IMR-90 (cell line): Measurements from ENCODE around the gene EBI3. TPM values are rescaled to one million over a fixed set of nuclear protein-coding genes. Genes with fewer than 3 reads are reported as not detected.
"Not testable (repeated sequence)": the region's sequence is repeated elsewhere in the genome, so short reads cannot be mapped to it uniquely, and the experiment has no call there.

Experiments used
- ATAC-seq: fragments of 200-7000 bp; cut with Tn5 transposase; 2 replicates; pipeline ENCODE4 v1.9.1; 2020; ENCODE audit warnings: low read depth, mild to moderate bottlenecking, moderate library complexity
- BruUV-seq: library from RNA; stranded (reverse); fragments of 400-500 nt; replicated peaks from 2 replicates; lab custom pipeline; 2021; lab: Mats Ljungman, UMichigan
- CTCF ChIA-PET: fragments of 300-600 bp; formaldehyde crosslinking; extraction: SDS; loops from one replicate; lab custom pipeline; 2021; ENCODE audit warnings: antibody characterized with exemption; lab: Yijun Ruan, JAX
- POLR2A ChIA-PET: fragments of 300-600 bp; sonication (Branson Sonifier 250); formaldehyde crosslinking; loops from one replicate; lab custom pipeline; 2022; ENCODE audit warnings: antibody characterized with exemption; ENCODE audit not compliant: unreplicated experiment; lab: Charles Lee
- DNase-seq: peaks from one replicate; pipeline ENCODE4 v3.0.0; 2013
- H2AFZ ChIP-seq: replicated peaks from 2 replicates; pipeline ENCODE3; 2013; ENCODE audit warnings: low read length, mild to moderate bottlenecking; ENCODE audit not compliant: poor library complexity
- H2AK5ac ChIP-seq: 2 replicates; pipeline ENCODE4 v1.6.1; 2013; ENCODE audit warnings: low read depth, low read length, inconsistent platforms
- H2AK9ac ChIP-seq: replicated peaks from 2 replicates; pipeline ENCODE3; 2013; ENCODE audit warnings: mild to moderate bottlenecking, low read depth, low read length, moderate library complexity; ENCODE audit not compliant: poor library complexity
- H2BK120ac ChIP-seq: 2 replicates; pipeline ENCODE4 v1.6.1; 2013; ENCODE audit warnings: low read depth, low read length, inconsistent platforms
- H2BK15ac ChIP-seq: 3 replicates; pipeline ENCODE4 v1.6.1; 2013; ENCODE audit warnings: low read depth, low read length, inconsistent platforms
- H2BK20ac ChIP-seq: 2 replicates; pipeline ENCODE4 v1.6.1; 2013; ENCODE audit warnings: low read depth, mild to moderate bottlenecking, inconsistent platforms, low read length, moderate library complexity
- H2BK5ac ChIP-seq: 2 replicates; pipeline ENCODE4 v1.6.1; 2013; ENCODE audit warnings: mild to moderate bottlenecking, low read depth, low read length, inconsistent platforms; ENCODE audit not compliant: poor library complexity, severe bottlenecking
- H3K14ac ChIP-seq: replicated peaks from 2 replicates; pipeline ENCODE4 v1.6.1; 2013; ENCODE audit warnings: low read depth, low read length, inconsistent platforms
- H3K18ac ChIP-seq: 2 replicates; pipeline ENCODE4 v1.6.1; 2013; ENCODE audit warnings: low read depth, low read length, control low read depth
- H3K23ac ChIP-seq: 2 replicates; pipeline ENCODE4 v1.6.1; 2013; ENCODE audit warnings: low read depth, low read length, inconsistent platforms
- H3K27ac ChIP-seq: 2 replicates; pipeline ENCODE4 v1.5.1; 2013; ENCODE audit warnings: mild to moderate bottlenecking, control low read depth, low read length; ENCODE audit not compliant: insufficient read depth
- H3K27me3 ChIP-seq: 2 replicates; pipeline ENCODE4 v1.6.1; 2013; ENCODE audit warnings: low read length; ENCODE audit not compliant: control insufficient read depth, insufficient read depth
- H3K36me3 ChIP-seq: 2 replicates; pipeline ENCODE4 v1.6.1; 2013; ENCODE audit warnings: low read length, mixed read lengths; ENCODE audit not compliant: control insufficient read depth, insufficient read depth
- H3K4ac ChIP-seq: 2 replicates; pipeline ENCODE4 v1.6.1; 2013; ENCODE audit warnings: low read depth, low read length, inconsistent platforms
- H3K4me1 ChIP-seq: 2 replicates; pipeline ENCODE4 v1.6.1; 2013; ENCODE audit warnings: low read length, mixed read lengths; ENCODE audit not compliant: control insufficient read depth, insufficient read depth
- H3K4me2 ChIP-seq: 2 replicates; pipeline ENCODE4 v1.6.1; 2013; ENCODE audit warnings: low read depth, mild to moderate bottlenecking, control low read depth, low read length, moderate library complexity
- H3K4me3 ChIP-seq: 2 replicates; pipeline ENCODE4 v1.5.1; 2013; ENCODE audit warnings: low read depth, mild to moderate bottlenecking, control low read depth, low read length, moderate library complexity; ENCODE audit not compliant: insufficient read depth
- H3K56ac ChIP-seq: 2 replicates; pipeline ENCODE4 v1.6.1; 2013; ENCODE audit warnings: low read length, inconsistent platforms; ENCODE audit not compliant: insufficient read depth; ENCODE audit errors: extremely low read depth
- H3K79me1 ChIP-seq, 2 experiments: 2 replicates each; pipeline ENCODE4 v1.6.1; 2013; ENCODE audit warnings: low read length in 2 of 2, inconsistent platforms in 1 of 2, low read depth in 1 of 2
- H3K9ac ChIP-seq: 2 replicates; pipeline ENCODE4 v1.6.1; 2013; ENCODE audit warnings: low read depth, low read length, control low read depth
- H3K9me1 ChIP-seq: 2 replicates; pipeline ENCODE4 v1.6.1; 2013; ENCODE audit warnings: low read length, inconsistent platforms; ENCODE audit not compliant: insufficient read depth
- H3K9me3 ChIP-seq: 2 replicates; pipeline ENCODE4 v1.6.1; 2013; ENCODE audit warnings: low read length; ENCODE audit not compliant: control insufficient read depth, insufficient read depth
- H4K20me1 ChIP-seq: 2 replicates; pipeline ENCODE4 v1.6.1; 2013; ENCODE audit warnings: low read length, inconsistent platforms; ENCODE audit not compliant: insufficient read depth
- H4K5ac ChIP-seq: 2 replicates; pipeline ENCODE4 v1.6.1; 2013; ENCODE audit warnings: mild to moderate bottlenecking, low read depth, low read length, control low read depth
- H4K8ac ChIP-seq, 2 experiments: 2 replicates each; pipeline ENCODE4 v1.6.1; 2013; ENCODE audit warnings: low read depth in 2 of 2, low read length in 2 of 2, control low read depth in 1 of 2, inconsistent platforms in 1 of 2
- H4K91ac ChIP-seq: 2 replicates; pipeline ENCODE4 v1.6.1; 2013; ENCODE audit warnings: low read depth, low read length, inconsistent platforms; ENCODE audit not compliant: insufficient read depth
- WGBS, 2 experiments: methylation state at CpG; one replicate each; pipeline versions ENCODE4 v1.1.5 to v1.1.7; 2013; ENCODE audit warnings: missing lambda C conversion rate in 2 of 2; ENCODE audit not compliant: insufficient read length in 1 of 2; ENCODE audit errors: extremely low coverage in 2 of 2; 5-methylcytosine and 5-hydroxymethylcytosine counted together
- dilution Hi-C: fragments of 300-500 bp; cut with HindIII; formaldehyde crosslinking; loops from one replicate; pipeline ENCODE4 v1.14.3; 2018; ENCODE audit warnings: low sequenced_read_pairs; ENCODE audit not compliant: unreplicated experiment
- in situ Hi-C: fragments of 300-500 bp; cut with MboI; formaldehyde crosslinking; loops from 3 replicates; pipeline ENCODE4 v1.14.3; 2019; ENCODE audit warnings: low sequenced_read_pairs, inconsistent platforms, mixed read lengths
- intact Hi-C: fragments of 100-400 bp; cut with micrococcal nuclease; formaldehyde crosslinking; loops from 2 replicates; pipeline ENCODE4 v1.10.0; 2022
- polyA plus RNA-seq, 3 experiments: library from polyadenylated mRNA; depleted of rRNA; stranded (reverse); fragments of >200 nt; gene quantifications; 2 replicates each; pipeline ENCODE4 v1.2.3, GENCODE V29; 2012; ENCODE audit warnings: low replicate concordance in 1 of 3
- total RNA-seq: library from RNA; depleted of rRNA; stranded (reverse); fragments of >200 nt; gene quantifications from 2 replicates; pipeline ENCODE4 v1.2.3, GENCODE V29; 2012

EBI3 gene
- total and polyA plus RNA-seq, 2 of the 4 experiments (the other 2 are of a cell fraction) = 0.36 to 2.7 TPM

DNA sequence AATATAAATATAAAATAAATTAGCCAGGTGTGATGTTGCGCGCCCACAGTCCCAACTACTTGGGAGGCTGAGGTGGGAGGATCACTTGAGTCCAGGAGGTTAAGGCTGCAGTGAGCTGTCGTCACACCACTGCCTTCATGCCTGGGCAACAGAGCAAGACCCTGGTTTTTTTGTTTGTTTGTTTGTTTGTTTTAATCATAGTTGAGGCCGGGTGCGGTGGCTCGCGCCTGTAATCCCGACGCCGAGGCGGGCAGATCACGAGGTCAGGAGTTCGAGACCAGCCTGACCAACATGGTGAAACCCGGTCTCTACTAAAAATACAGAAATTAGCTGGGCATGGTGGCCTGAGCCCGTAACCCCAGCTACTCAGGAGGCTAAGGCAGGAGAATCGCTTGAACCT, 8.2 kb downstream of the EBI3 start:
- H3K4me1 ChIP-seq, H3K9ac ChIP-seq, H4K91ac ChIP-seq, H3K9me1 ChIP-seq, H4K8ac ChIP-seq, H2AFZ ChIP-seq, H2BK120ac ChIP-seq, H3K56ac ChIP-seq, H4K5ac ChIP-seq, H3K4me3 ChIP-seq, H3K23ac ChIP-seq, H3K27ac ChIP-seq, CTCF ChIA-PET, H3K36me3 ChIP-seq, DNase-seq, in situ Hi-C loops, H3K27me3 ChIP-seq, H2BK5ac ChIP-seq, H2BK20ac ChIP-seq, H4K20me1 ChIP-seq, H3K9me3 ChIP-seq, intact Hi-C loops, H3K4me2 ChIP-seq, H3K18ac ChIP-seq, H2AK5ac ChIP-seq, H2BK15ac ChIP-seq, BruUV-seq, H2AK9ac ChIP-seq, POLR2A ChIA-PET, H3K79me1 ChIP-seq, ATAC-seq, H3K4ac ChIP-seq, dilution Hi-C loops, H3K14ac ChIP-seq: not testable (repeated sequence)
- 90% methylated on average over 11 of the region's 16 CpGs; no CpG with 5 or more reads in 1 of the 2 experiments for WGBS, 2 experiments
